H9 (cell line): ENCODE data around the gene SLC9A9. TPM values are rescaled to one million over a fixed set of nuclear protein-coding genes. Genes with fewer than 3 reads are reported as not detected.

Experiments
- DNase-seq: peaks from one replicate; pipeline ENCODE4 v3.0.0-alpha.2; 2017
- H2AFZ ChIP-seq: one replicate; pipeline ENCODE4 v1.6.1; 2013; ENCODE audit warnings: mild to moderate bottlenecking, low read length, control low read depth, moderate library complexity
- H2AK5ac ChIP-seq: 2 replicates; pipeline ENCODE4 v1.6.1; 2013; ENCODE audit warnings: low read length, control low read depth, mixed read lengths; ENCODE audit not compliant: insufficient read length
- H2BK120ac ChIP-seq: one replicate; pipeline ENCODE4 v1.6.1; 2013; ENCODE audit warnings: low read depth, mild to moderate bottlenecking, low read length, control low read depth, inconsistent platforms; ENCODE audit not compliant: poor library complexity, severe bottlenecking
- H2BK12ac ChIP-seq: 2 replicates; pipeline ENCODE4 v1.6.1; 2013; ENCODE audit warnings: low read length, control low read depth, mixed read lengths, low read depth; ENCODE audit not compliant: insufficient read length
- H2BK15ac ChIP-seq: 2 replicates; pipeline ENCODE4 v1.6.1; 2013; ENCODE audit warnings: low read depth, low read length, control low read depth
- H2BK20ac ChIP-seq: one replicate; pipeline ENCODE4 v1.6.1; 2013; ENCODE audit warnings: low read depth, mild to moderate bottlenecking, low read length, control low read depth, inconsistent platforms; ENCODE audit not compliant: poor library complexity, severe bottlenecking
- H2BK5ac ChIP-seq: 2 replicates; pipeline ENCODE4 v1.6.1; 2013; ENCODE audit warnings: low read length, control low read depth, mixed read lengths; ENCODE audit not compliant: insufficient read length
- H3K14ac ChIP-seq: 2 replicates; pipeline ENCODE4 v1.6.1; 2013; ENCODE audit warnings: low read length, control low read depth; ENCODE audit not compliant: insufficient read depth
- H3K18ac ChIP-seq: 2 replicates; pipeline ENCODE4 v1.6.1; 2013; ENCODE audit warnings: low read depth, mild to moderate bottlenecking, mixed read lengths, low read length, control low read depth; ENCODE audit not compliant: insufficient read length
- H3K23ac ChIP-seq: 2 replicates; pipeline ENCODE4 v1.6.1; 2013; ENCODE audit warnings: low read length, control low read depth, mixed read lengths, low read depth; ENCODE audit not compliant: insufficient read length
- H3K23me2 ChIP-seq: 2 replicates; pipeline ENCODE4 v1.6.1; 2013; ENCODE audit warnings: low read depth, mild to moderate bottlenecking, mixed read lengths, low read length, control low read depth; ENCODE audit not compliant: insufficient read length, poor library complexity, severe bottlenecking
- H3K27ac ChIP-seq: 2 replicates; pipeline ENCODE4 v1.5.1; 2013; ENCODE audit warnings: low read length, control low read depth, mixed read lengths, low read depth; ENCODE audit not compliant: insufficient read length
- H3K27me3 ChIP-seq: 2 replicates; pipeline ENCODE4 v1.6.1; 2013; ENCODE audit warnings: low read length, control low read depth, inconsistent platforms; ENCODE audit not compliant: insufficient read depth
- H3K4ac ChIP-seq: 2 replicates; pipeline ENCODE4 v1.6.1; 2013; ENCODE audit warnings: low read depth, mild to moderate bottlenecking, control low read depth, inconsistent platforms, low read length, moderate library complexity
- H3K4me1 ChIP-seq: 2 replicates; pipeline ENCODE4 v1.6.1; 2013; ENCODE audit warnings: low read length, control low read depth, inconsistent platforms; ENCODE audit not compliant: insufficient read depth
- H3K4me2 ChIP-seq: 2 replicates; pipeline ENCODE4 v1.6.1; 2013; ENCODE audit warnings: low read length, control low read depth, mixed read lengths; ENCODE audit not compliant: insufficient read length, insufficient read depth
- H3K56ac ChIP-seq: 2 replicates; pipeline ENCODE4 v1.6.1; 2013; ENCODE audit warnings: low read depth, mild to moderate bottlenecking, mixed read lengths, low read length, control low read depth; ENCODE audit not compliant: insufficient read length
- H3K79me1 ChIP-seq: 2 replicates; pipeline ENCODE4 v1.6.1; 2013; ENCODE audit warnings: low read depth, mild to moderate bottlenecking, moderate library complexity, low read length, control low read depth, inconsistent platforms; ENCODE audit not compliant: insufficient read depth, poor library complexity, severe bottlenecking
- H3K79me2 ChIP-seq: 2 replicates; pipeline ENCODE4 v1.6.1; 2013; ENCODE audit warnings: low read length, control low read depth, inconsistent platforms; ENCODE audit not compliant: insufficient read depth
- H3K9ac ChIP-seq: 2 replicates; pipeline ENCODE4 v1.6.1; 2013; ENCODE audit warnings: low read length, control low read depth, mixed read lengths; ENCODE audit not compliant: insufficient read length; ENCODE audit errors: extremely low read depth
- H3K9me3 ChIP-seq: one replicate; pipeline ENCODE4 v1.6.1; 2013; ENCODE audit warnings: low read depth, low read length, inconsistent platforms; ENCODE audit not compliant: control insufficient read depth
- H3T11ph ChIP-seq: one replicate; pipeline ENCODE4 v1.6.1; 2013; ENCODE audit warnings: mild to moderate bottlenecking, low read length, control low read depth, inconsistent platforms
- H4K20me1 ChIP-seq: one replicate; pipeline ENCODE4 v1.6.1; 2013; ENCODE audit not compliant: control insufficient read depth, insufficient read length, insufficient read depth
- H4K5ac ChIP-seq: 2 replicates; pipeline ENCODE4 v1.6.1; 2013; ENCODE audit warnings: low read depth, mild to moderate bottlenecking, mixed read lengths, low read length, control low read depth; ENCODE audit not compliant: insufficient read length
- H4K8ac ChIP-seq: replicated peaks from 2 replicates; pipeline ENCODE4 v1.6.1; 2013; ENCODE audit warnings: low read length, control low read depth, mixed read lengths, low read depth; ENCODE audit not compliant: insufficient read length
- H4K91ac ChIP-seq: 2 replicates; pipeline ENCODE4 v1.6.1; 2013; ENCODE audit warnings: low read depth, mild to moderate bottlenecking, moderate library complexity, mixed read lengths, low read length, control low read depth; ENCODE audit not compliant: insufficient read length
- H3K27ac Mint-ChIP-seq, 3 experiments: 2 replicates in 2 of 3; 3 replicates in 1 of 3; pipeline ENCODE4 v1.8.0; 2020 to 2021; ENCODE audit warnings: mixed read lengths in 3 of 3, mild to moderate bottlenecking in 1 of 3, moderate library complexity in 1 of 3
- H3K27me3 Mint-ChIP-seq: 2 replicates; pipeline ENCODE4 v1.8.0; 2021; ENCODE audit warnings: low read depth, mild to moderate bottlenecking, moderate library complexity, mixed read lengths
- H3K36me3 Mint-ChIP-seq, 3 experiments: 2 replicates in 2 of 3; 3 replicates in 1 of 3; pipeline ENCODE4 v1.8.0; 2020 to 2021; ENCODE audit warnings: low read depth in 3 of 3, mixed read lengths in 3 of 3; ENCODE audit not compliant: insufficient read depth in 1 of 3
- H3K4me1 Mint-ChIP-seq, 2 experiments: 2 replicates each; pipeline ENCODE4 v1.8.0; 2020; ENCODE audit warnings: mixed read lengths in 2 of 2
- H3K4me3 Mint-ChIP-seq, 2 experiments: 2 replicates in 1 of 2; 3 replicates in 1 of 2; pipeline ENCODE4 v1.8.0; 2020 to 2021; ENCODE audit warnings: mild to moderate bottlenecking in 2 of 2, mixed read lengths in 2 of 2, moderate library complexity in 1 of 2
- H3K9me3 Mint-ChIP-seq, 2 experiments: 2 replicates in 1 of 2; 3 replicates in 1 of 2; pipeline ENCODE4 v1.8.0; 2020; ENCODE audit warnings: mild to moderate bottlenecking in 2 of 2, mixed read lengths in 2 of 2, moderate library complexity in 1 of 2
- total RNA-seq: library from RNA; stranded (reverse); gene quantifications from 2 replicates; pipeline ENCODE4 v1.2.1, GENCODE V29; 2021
- TF ChIP-seq, protein P1 (sequence below): fragments of 200-600 bp; sonication (generic); conservative IDR thresholded peaks from 3 replicates; pipeline ENCODE4 v1.8.0; 2021; ENCODE audit warnings: antibody characterized with exemption, mild to moderate bottlenecking

The SLC9A9 gene
- total RNA-seq, 1 experiment from 2014 or later: 0.35 TPM

DNA sequence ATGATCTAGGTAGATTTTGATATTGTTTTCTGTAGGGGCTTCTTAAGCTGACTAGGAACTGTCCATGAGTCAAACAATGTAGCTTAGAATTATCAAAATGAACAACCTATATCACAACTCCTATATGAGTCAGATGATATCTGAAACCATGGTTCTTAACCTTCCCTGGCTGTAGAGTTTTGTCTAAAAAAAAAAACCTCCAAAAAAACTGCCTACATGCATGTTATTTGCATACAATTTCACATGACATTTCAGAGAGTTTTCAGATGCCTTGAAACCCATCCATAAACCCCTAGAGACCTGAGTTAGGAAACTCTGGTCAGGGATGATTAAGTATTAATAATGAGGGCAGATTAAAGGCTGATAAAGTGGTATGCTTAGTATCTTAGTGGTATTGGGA lies 571.7 kb downstream of the SLC9A9 start:
- H3K4me3 Mint-ChIP-seq: no peak overlapping the region
- no peaks in the 10 kb centered on the region for H3K27me3 Mint-ChIP-seq
- no peaks in the 10 kb centered on the region for H3K4me1 ChIP-seq
- no peak overlapping the region for H2AK5ac ChIP-seq
- no peaks in the 10 kb centered on the region for H3K23me2 ChIP-seq
- no peak overlapping the region for H3K23ac ChIP-seq
- H3K9ac ChIP-seq: no peak overlapping the region
- no peak overlapping the region for H2AFZ ChIP-seq
- no peaks in the 10 kb centered on the region for H3K9me3 Mint-ChIP-seq
- no peak overlapping the region for H3K27ac ChIP-seq
- H4K5ac ChIP-seq: no peak overlapping the region
- H2BK120ac ChIP-seq: no peak overlapping the region
- no peak for DNase-seq
- no peak overlapping the region for H2BK15ac ChIP-seq
- H3K79me1 ChIP-seq: no peaks in the 10 kb centered on the region
- no peak overlapping the region for H3K14ac ChIP-seq
- no peaks in the 10 kb centered on the region for H3K27me3 ChIP-seq
- H4K8ac ChIP-seq: no peak overlapping the region
- no peak overlapping the region for H3K18ac ChIP-seq
- no peak overlapping the region for H2BK20ac ChIP-seq
- no peak overlapping the region for H3K27ac Mint-ChIP-seq
- H4K20me1 ChIP-seq: no peaks in the 10 kb centered on the region
- TF ChIP-seq, protein P1, sequence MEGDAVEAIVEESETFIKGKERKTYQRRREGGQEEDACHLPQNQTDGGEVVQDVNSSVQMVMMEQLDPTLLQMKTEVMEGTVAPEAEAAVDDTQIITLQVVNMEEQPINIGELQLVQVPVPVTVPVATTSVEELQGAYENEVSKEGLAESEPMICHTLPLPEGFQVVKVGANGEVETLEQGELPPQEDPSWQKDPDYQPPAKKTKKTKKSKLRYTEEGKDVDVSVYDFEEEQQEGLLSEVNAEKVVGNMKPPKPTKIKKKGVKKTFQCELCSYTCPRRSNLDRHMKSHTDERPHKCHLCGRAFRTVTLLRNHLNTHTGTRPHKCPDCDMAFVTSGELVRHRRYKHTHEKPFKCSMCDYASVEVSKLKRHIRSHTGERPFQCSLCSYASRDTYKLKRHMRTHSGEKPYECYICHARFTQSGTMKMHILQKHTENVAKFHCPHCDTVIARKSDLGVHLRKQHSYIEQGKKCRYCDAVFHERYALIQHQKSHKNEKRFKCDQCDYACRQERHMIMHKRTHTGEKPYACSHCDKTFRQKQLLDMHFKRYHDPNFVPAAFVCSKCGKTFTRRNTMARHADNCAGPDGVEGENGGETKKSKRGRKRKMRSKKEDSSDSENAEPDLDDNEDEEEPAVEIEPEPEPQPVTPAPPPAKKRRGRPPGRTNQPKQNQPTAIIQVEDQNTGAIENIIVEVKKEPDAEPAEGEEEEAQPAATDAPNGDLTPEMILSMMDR: no peak
- H3K56ac ChIP-seq: no peak overlapping the region
- H3K36me3 Mint-ChIP-seq: no peaks in the 10 kb centered on the region
- no peak overlapping the region for H2BK5ac ChIP-seq
- no peaks in the 10 kb centered on the region for H3K4me1 Mint-ChIP-seq
- no peak overlapping the region for H2BK12ac ChIP-seq
- no peak overlapping the region for H3K4ac ChIP-seq
- no peak overlapping the region for H3K4me2 ChIP-seq
- H3K9me3 ChIP-seq: no peaks in the 10 kb centered on the region
- no peaks in the 10 kb centered on the region for H3K79me2 ChIP-seq
- H3T11ph ChIP-seq: no peak overlapping the region
- no peak overlapping the region for H4K91ac ChIP-seq
